Erythroblast (primary cell): ENCODE measurements around the gene TPRX2.
"Not testable (repeated sequence)": the region's sequence is repeated elsewhere in the genome, so short reads cannot be mapped to it uniquely, and the experiment has no call there.

Experiments
- GATA1 ChIP-seq: IDR thresholded peaks from 2 replicates; pipeline ENCODE4 v1.6.1; 2011; ENCODE audit warnings: low read depth, mild to moderate bottlenecking, control low read depth, low read length, moderate library complexity
- POLR2A ChIP-seq: IDR thresholded peaks from 2 replicates; pipeline ENCODE4 v1.6.1; 2011; ENCODE audit warnings: mild to moderate bottlenecking, low read length

DNA sequence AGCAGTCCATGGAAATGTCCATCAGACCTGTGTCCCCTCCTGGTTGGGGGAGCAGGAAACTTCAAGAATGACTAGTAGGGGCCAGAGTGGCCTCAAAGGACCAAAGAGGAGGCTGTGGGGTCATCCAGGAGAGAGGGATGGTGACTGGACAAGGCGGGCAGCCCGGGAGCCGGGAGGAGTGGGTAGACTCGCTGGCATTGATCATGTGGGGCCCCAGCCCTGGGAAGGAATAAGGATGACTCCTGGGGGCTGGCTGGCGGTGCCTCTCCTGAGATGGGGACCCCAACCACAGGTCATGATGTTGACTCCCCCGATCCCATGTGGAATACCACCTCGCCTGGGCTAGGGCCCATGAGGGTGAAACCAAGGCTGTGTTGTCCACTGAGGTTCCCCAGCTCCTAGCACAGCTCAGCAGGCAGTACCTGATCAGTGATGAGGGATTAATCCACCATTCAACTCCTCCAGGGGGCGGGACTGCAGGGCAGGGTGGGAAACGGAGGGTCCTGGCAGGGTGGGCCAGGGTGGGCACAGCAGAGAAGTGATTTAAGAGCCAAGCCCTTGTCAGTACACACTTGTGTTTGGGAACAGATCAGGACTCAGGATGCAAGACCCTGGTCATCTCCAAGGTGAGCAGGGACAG is at the start of gene TPRX2:
- not testable (repeated sequence) for TF ChIP-seq POLR2A, GATA1
